Mesendoderm (in vitro differentiated cells): Measurements from ENCODE around the gene GALNT15.

Experiments used
- DNase-seq: peaks from one replicate; pipeline ENCODE4 v3.0.0; 2013
- H2AK5ac ChIP-seq: 2 replicates; pipeline ENCODE4 v1.6.1; 2013; ENCODE audit warnings: low read length, inconsistent platforms
- H2BK120ac ChIP-seq: 2 replicates; pipeline ENCODE4 v1.6.1; 2013; ENCODE audit warnings: low read depth, mild to moderate bottlenecking, low read length, moderate library complexity, mixed read lengths
- H2BK15ac ChIP-seq: replicated peaks from 2 replicates; pipeline ENCODE4 v1.6.1; 2013; ENCODE audit warnings: low read depth, mild to moderate bottlenecking, moderate library complexity
- H2BK5ac ChIP-seq: 2 replicates; pipeline ENCODE4 v1.6.1; 2013; ENCODE audit warnings: low read length, inconsistent platforms
- H3K18ac ChIP-seq: 2 replicates; pipeline ENCODE4 v1.6.1; 2013; ENCODE audit warnings: mild to moderate bottlenecking, low read length, mixed read lengths
- H3K23ac ChIP-seq: one replicate; pipeline ENCODE4 v1.6.1; 2013; ENCODE audit warnings: low read length
- H3K27ac ChIP-seq: 2 replicates; pipeline ENCODE4 v1.5.1; 2013; ENCODE audit warnings: low read depth, mild to moderate bottlenecking, inconsistent platforms, low read length, moderate library complexity
- H3K27me3 ChIP-seq: 2 replicates; pipeline ENCODE4 v1.6.1; 2013; ENCODE audit warnings: low read length, control low read depth, mild to moderate bottlenecking, inconsistent platforms; ENCODE audit not compliant: insufficient read depth, poor library complexity
- H3K36me3 ChIP-seq: 2 replicates; pipeline ENCODE4 v1.6.1; 2013; ENCODE audit warnings: low read length, inconsistent platforms; ENCODE audit not compliant: control insufficient read depth, insufficient read depth
- H3K4ac ChIP-seq: one replicate; pipeline ENCODE4 v1.6.1; 2013; ENCODE audit warnings: low read depth, mild to moderate bottlenecking, low read length, moderate library complexity
- H3K4me1 ChIP-seq: 2 replicates; pipeline ENCODE4 v1.6.1; 2013; ENCODE audit warnings: low read depth, low read length, inconsistent platforms; ENCODE audit not compliant: control insufficient read depth
- H3K4me2 ChIP-seq: 2 replicates; pipeline ENCODE4 v1.6.1; 2013; ENCODE audit warnings: low read length
- H3K4me3 ChIP-seq: 2 replicates; pipeline ENCODE4 v1.5.1; 2013; ENCODE audit warnings: mild to moderate bottlenecking, low read length
- H3K56ac ChIP-seq: one replicate; pipeline ENCODE4 v1.6.1; 2013; ENCODE audit warnings: low read length
- H3K79me1 ChIP-seq: 2 replicates; pipeline ENCODE4 v1.6.1; 2013; ENCODE audit warnings: low read length, inconsistent platforms
- H3K79me2 ChIP-seq: 2 replicates; pipeline ENCODE4 v1.6.1; 2013; ENCODE audit warnings: mild to moderate bottlenecking, low read length; ENCODE audit not compliant: control insufficient read depth, insufficient read depth
- H3K9ac ChIP-seq: 2 replicates; pipeline ENCODE4 v1.6.1; 2013; ENCODE audit warnings: low read length, inconsistent platforms
- H4K5ac ChIP-seq: one replicate; pipeline ENCODE4 v1.6.1; 2013; ENCODE audit warnings: low read length
- H4K8ac ChIP-seq: one replicate; pipeline ENCODE4 v1.6.1; 2013; ENCODE audit warnings: low read depth, mild to moderate bottlenecking, control low read depth, low read length, moderate library complexity
- WGBS: extraction: QIAGEN DNeasy Blood & Tissue Kit; methylation state at CpG from one replicate; pipeline ENCODE4 v1.1.7; 2013; ENCODE audit warnings: low lambda C conversion rate, missing lambda C conversion rate; ENCODE audit not compliant: insufficient coverage; ENCODE audit errors: extremely low coverage; 5-methylcytosine and 5-hydroxymethylcytosine counted together

GALNT15 gene

GRCh38 chr3:16200411-16200810 lies 25.9 kb downstream of the GALNT15 start:
- Histone ChIP-seq H3K9ac (no peak overlapping the region), H4K8ac (no peak overlapping the region), H3K18ac (no peak overlapping the region), H2BK120ac (no peak overlapping the region), H3K4me3 (no peak overlapping the region), H3K4me1 (no peaks in the 10 kb centered on the region), H2BK15ac (no peak overlapping the region), H3K56ac (no peak overlapping the region), H3K36me3 (no peaks in the 10 kb centered on the region), H4K5ac (no peak overlapping the region), H2AK5ac (no peak overlapping the region), H2BK5ac (no peak overlapping the region), H3K27me3 (no peaks in the 10 kb centered on the region), H3K4me2 (no peak overlapping the region), H3K23ac (no peak overlapping the region), H3K4ac (no peak overlapping the region), H3K79me2 (no peaks in the 10 kb centered on the region), H3K27ac (no peak overlapping the region), H3K79me1 (no peaks in the 10 kb centered on the region)
- WGBS = no CpG with 5 or more reads among the region's 8 CpGs
- DNase-seq = no peak

- Histone ChIP-seq H3K4me3 (no peak overlapping the region), H2BK120ac (no peak overlapping the region), H2AK5ac (no peak overlapping the region), H3K56ac (no peak overlapping the region), H3K18ac (no peak overlapping the region), H4K5ac (no peak overlapping the region), H4K8ac (no peak overlapping the region), H3K9ac (no peak overlapping the region), H2BK15ac (no peak overlapping the region), H3K79me2 (no peaks in the 10 kb centered on the region), H3K4me1 (no peaks in the 10 kb centered on the region), H2BK5ac (no peak overlapping the region), H3K79me1 (no peaks in the 10 kb centered on the region), H3K4me2 (no peak overlapping the region), H3K36me3 (no peaks in the 10 kb centered on the region), H3K27ac (no peak overlapping the region), H3K27me3 (no peaks in the 10 kb centered on the region), H3K23ac (no peak overlapping the region), H3K4ac (no peak overlapping the region)
- no CpG with 5 or more reads among the region's 4 CpGs for WGBS
- no peak for DNase-seq
These were observed 28.6 kb downstream of the GALNT15 start for GRCh38 chr3:16203031-16203430.

DNA sequence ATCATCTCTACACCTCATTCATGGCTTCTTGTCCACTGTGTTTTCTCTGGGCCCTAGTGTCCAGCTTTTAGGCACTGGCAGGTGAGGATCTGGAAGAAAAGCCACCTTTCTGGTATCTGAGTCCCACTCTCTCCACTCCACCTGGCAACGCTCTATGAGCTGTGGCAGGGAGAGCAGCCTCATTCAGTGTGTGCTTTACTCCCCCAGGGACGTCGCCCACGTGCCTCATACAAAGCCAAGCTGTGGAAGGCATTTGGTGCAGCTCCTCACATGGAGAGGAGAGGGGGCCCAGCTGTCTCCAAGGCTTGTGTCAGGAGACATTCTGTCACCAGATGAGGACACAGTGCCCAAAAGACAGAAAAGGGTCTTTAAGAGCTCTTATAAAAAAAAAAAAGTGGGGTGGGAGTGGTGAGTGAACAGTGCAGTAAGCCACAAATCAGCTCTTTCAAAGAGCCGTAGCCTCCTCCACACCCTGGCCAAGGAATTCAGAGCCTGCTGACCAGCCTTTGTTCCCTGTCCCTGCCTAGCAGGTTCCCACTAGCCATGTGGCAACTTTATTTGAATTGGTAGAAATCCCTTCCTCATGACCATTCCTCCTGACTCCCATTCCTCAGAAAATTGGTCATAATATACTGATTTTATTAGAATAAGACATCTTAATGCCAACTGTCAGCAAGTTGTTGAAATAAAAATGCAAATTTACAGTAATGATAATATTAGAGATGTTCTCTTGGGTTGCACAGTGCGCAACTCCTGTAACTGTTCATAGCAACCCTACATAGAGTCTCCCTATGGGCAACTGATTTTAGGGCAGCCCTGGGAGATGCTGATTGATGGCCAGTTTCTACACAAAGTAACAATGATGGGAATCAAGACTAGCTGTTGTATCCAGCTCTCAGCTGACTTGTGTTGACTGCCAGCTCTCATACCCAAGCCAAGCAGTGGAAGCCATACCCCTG lies 29.5 kb downstream of the GALNT15 start:
- H3K23ac ChIP-seq = no peak overlapping the region
- H3K9ac ChIP-seq = no peak overlapping the region
- no peak overlapping the region for H3K27ac ChIP-seq
- H4K5ac ChIP-seq = no peak overlapping the region
- H3K27me3 ChIP-seq = no peaks in the 10 kb centered on the region
- H3K79me2 ChIP-seq = no peaks in the 10 kb centered on the region
- no peak overlapping the region for H2BK120ac ChIP-seq
- H2BK5ac ChIP-seq = no peak overlapping the region
- H3K36me3 ChIP-seq = no peaks in the 10 kb centered on the region
- DNase-seq = no peak
- no peaks in the 10 kb centered on the region for H3K79me1 ChIP-seq
- WGBS = no CpG with 5 or more reads among the region's 6 CpGs
- H4K8ac ChIP-seq = no peak overlapping the region
- H3K4me1 ChIP-seq = no peaks in the 10 kb centered on the region
- no peak overlapping the region for H3K4me2 ChIP-seq
- no peak overlapping the region for H3K56ac ChIP-seq
- no peak overlapping the region for H2AK5ac ChIP-seq
- H2BK15ac ChIP-seq = no peak overlapping the region
- H3K4me3 ChIP-seq = no peak overlapping the region
- H3K18ac ChIP-seq = no peak overlapping the region
- H3K4ac ChIP-seq = no peak overlapping the region

- no peak for DNase-seq
- H4K5ac ChIP-seq = no peak overlapping the region
- no peak overlapping the region for H3K4me3 ChIP-seq
- no peak overlapping the region for H2AK5ac ChIP-seq
- no peak overlapping the region for H4K8ac ChIP-seq
- H3K4me1 ChIP-seq = no peaks in the 10 kb centered on the region
- no peak overlapping the region for H3K9ac ChIP-seq
- no peak overlapping the region for H3K4me2 ChIP-seq
- H3K79me1 ChIP-seq = no peaks in the 10 kb centered on the region
- no peak overlapping the region for H3K23ac ChIP-seq
- H2BK120ac ChIP-seq = no peak overlapping the region
- no peaks in the 10 kb centered on the region for H3K27me3 ChIP-seq
- no peak overlapping the region for H2BK5ac ChIP-seq
- WGBS = no CpG with 5 or more reads among the region's 14 CpGs
- no peak overlapping the region for H3K4ac ChIP-seq
- no peaks in the 10 kb centered on the region for H3K79me2 ChIP-seq
- no peak overlapping the region for H3K27ac ChIP-seq
- H3K18ac ChIP-seq = no peak overlapping the region
- H3K36me3 ChIP-seq = no peaks in the 10 kb centered on the region
- H3K56ac ChIP-seq = no peak overlapping the region
- no peak overlapping the region for H2BK15ac ChIP-seq
These were observed 30.3 kb downstream of the GALNT15 start for GRCh38 chr3:16204751-16205150.

DNA sequence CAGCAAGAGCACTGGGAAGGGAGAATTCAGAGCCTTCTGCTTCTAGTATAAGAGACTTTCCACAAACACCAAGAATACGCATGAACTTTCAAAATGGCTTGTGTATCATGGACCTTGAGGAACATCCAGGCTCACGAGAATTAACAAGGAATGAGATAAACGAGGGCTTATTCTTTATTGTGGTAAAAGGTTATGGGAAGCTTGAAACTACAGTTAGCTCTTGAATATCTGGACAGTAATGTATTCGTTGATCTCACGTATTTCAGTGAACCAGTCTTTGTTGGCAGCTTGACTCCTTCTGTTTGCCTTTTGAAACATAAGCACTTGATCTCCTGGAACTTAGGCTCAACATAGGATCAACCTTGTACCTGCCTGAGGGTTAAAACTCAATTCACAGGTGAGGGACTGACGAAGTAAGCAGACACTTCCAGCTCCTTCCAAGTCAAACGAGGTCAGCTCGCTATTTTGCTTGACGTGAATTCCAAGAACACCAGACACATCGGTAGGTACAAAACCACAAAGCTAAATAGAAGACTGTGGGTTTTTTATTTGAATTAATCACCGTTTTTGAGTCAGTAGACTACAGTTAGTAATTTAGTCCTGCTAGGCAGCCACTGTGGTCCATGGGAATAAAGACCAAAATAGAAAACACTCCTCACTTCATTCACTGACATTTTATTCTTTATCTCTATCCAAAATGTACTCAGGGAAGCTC lies 30.8 kb downstream of the GALNT15 start:
- no CpG with 5 or more reads among the region's 11 CpGs for WGBS
- Histone ChIP-seq H3K27ac (no peak overlapping the region), H3K56ac (no peak overlapping the region), H2BK5ac (no peak overlapping the region), H3K23ac (no peak overlapping the region), H3K4me2 (no peak overlapping the region), H3K27me3 (no peaks in the 10 kb centered on the region), H3K18ac (no peak overlapping the region), H4K5ac (no peak overlapping the region), H3K4ac (no peak overlapping the region), H3K36me3 (no peaks in the 10 kb centered on the region), H2AK5ac (no peak overlapping the region), H3K4me3 (no peak overlapping the region), H2BK120ac (no peak overlapping the region), H2BK15ac (no peak overlapping the region), H4K8ac (no peak overlapping the region), H3K79me1 (no peaks in the 10 kb centered on the region), H3K9ac (no peak overlapping the region), H3K79me2 (no peaks in the 10 kb centered on the region), H3K4me1 (no peaks in the 10 kb centered on the region)
- no peak for DNase-seq
